ENCODE data around the gene DCLK2. TPM values are rescaled to one million over a fixed set of nuclear protein-coding genes. Genes with fewer than 3 reads are reported as not detected.

The DCLK2 gene
- total RNA-seq, 2 experiments from 2014 or later, result not detected

GRCh38 chr4:150242820-150243458 lies 164.7 kb downstream of the DCLK2 start:
- H3K4me1 Mint-ChIP-seq, result peaks cover 2% of the 10 kb centered on the region
- H3K27me3 Mint-ChIP-seq, result peaks cover 7% of the 10 kb centered on the region
- no peak overlapping the region for H3K27ac Mint-ChIP-seq
- DNase-seq (no peak), ATAC-seq (ENCODE audit: low read depth) (no peak)
- H3K9me3 Mint-ChIP-seq, result no peaks in the 10 kb centered on the region
- POLR2A ChIA-PET, result no interaction called here
- H3K36me3 Mint-ChIP-seq, result no peaks in the 10 kb centered on the region
- no peak overlapping the region for H3K4me3 Mint-ChIP-seq

DNA sequence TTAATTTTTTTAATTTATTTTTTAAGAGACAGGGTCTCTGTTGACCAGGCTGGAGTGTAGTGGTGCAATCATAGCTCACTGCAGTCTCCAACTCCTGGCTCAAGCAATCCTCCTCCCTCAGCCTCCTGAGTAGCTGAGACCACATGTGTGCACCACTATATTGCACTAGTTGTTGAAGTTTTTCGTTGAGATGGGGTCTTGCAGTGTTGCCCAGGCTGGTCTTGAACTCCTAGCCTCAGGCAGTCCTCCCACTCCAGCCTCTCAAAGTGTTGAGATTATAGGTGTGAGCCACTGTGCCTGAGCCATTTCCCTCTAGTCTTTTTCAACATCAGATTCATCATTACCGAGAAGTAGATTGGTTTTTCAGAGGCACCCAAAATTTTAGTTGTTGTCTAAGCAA lies 165.7 kb downstream of the DCLK2 start:
- no peak for DNase-seq
- Mint-ChIP-seq H3K4me3 (no peak overlapping the region), H3K27ac (no peak overlapping the region), H3K4me1 (peaks cover 2% of the 10 kb centered on the region), H3K36me3 (no peaks in the 10 kb centered on the region), H3K27me3 (peaks cover 7% of the 10 kb centered on the region), H3K9me3 (no peaks in the 10 kb centered on the region)
- no peak for ATAC-seq (ENCODE audit: low read depth)
- POLR2A ChIA-PET, result no interaction called here

- no peaks in the 10 kb centered on the region for H3K36me3 Mint-ChIP-seq
- H3K4me1 Mint-ChIP-seq, result peaks cover 2% of the 10 kb centered on the region
- H3K4me3 Mint-ChIP-seq, result no peak overlapping the region
- POLR2A ChIA-PET, result no interaction called here
- peaks cover 7% of the 10 kb centered on the region for H3K27me3 Mint-ChIP-seq
- no peaks in the 10 kb centered on the region for H3K9me3 Mint-ChIP-seq
- ATAC-seq (ENCODE audit: low read depth) (no peak), DNase-seq (no peak)
- H3K27ac Mint-ChIP-seq, result no peak overlapping the region
Measured at GRCh38 chr4:150244600-150244999, 166.4 kb downstream of the DCLK2 start.

DNA sequence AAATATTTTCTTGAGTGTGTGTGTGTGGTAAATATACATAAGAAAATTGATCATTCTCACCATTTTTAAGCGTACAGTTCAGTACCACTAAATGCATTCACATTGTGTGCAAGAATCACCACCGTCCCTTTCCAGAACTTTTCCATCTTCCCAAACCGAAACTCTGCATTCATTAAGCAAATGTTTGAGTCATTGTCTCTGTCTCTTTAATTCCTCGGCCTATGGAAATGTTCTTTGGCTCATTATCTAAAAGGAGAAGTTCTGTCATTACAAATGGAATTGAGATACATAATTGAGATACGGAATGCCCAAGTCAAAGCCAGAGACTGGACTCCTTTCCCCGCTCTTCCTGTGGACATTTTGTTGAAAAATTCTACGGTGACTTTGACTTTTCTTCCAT lies 168.9 kb downstream of the DCLK2 start:
- no peaks in the 10 kb centered on the region for H3K9me3 Mint-ChIP-seq
- H3K36me3 Mint-ChIP-seq, result no peaks in the 10 kb centered on the region
- H3K4me3 Mint-ChIP-seq, result no peak overlapping the region
- no peak for DNase-seq
- POLR2A ChIA-PET, result no interaction called here
- ATAC-seq (ENCODE audit: low read depth), result no peak
- peaks cover 7% of the 10 kb centered on the region for H3K27me3 Mint-ChIP-seq
- H3K27ac Mint-ChIP-seq, result no peak overlapping the region
- H3K4me1 Mint-ChIP-seq, result peaks cover 2% of the 10 kb centered on the region

- POLR2A ChIA-PET, result no interaction called here
- ATAC-seq (ENCODE audit: low read depth), result no peak
- H3K36me3 Mint-ChIP-seq, result no peaks in the 10 kb centered on the region
- H3K4me1 Mint-ChIP-seq, result no peaks in the 10 kb centered on the region
- H3K4me3 Mint-ChIP-seq, result no peak overlapping the region
- no peak for DNase-seq
- H3K27ac Mint-ChIP-seq, result no peak overlapping the region
- H3K9me3 Mint-ChIP-seq, result no peaks in the 10 kb centered on the region
- H3K27me3 Mint-ChIP-seq, result peaks cover 2% of the 10 kb centered on the region
Measured at GRCh38 chr4:150248181-150248580, 169.9 kb downstream of the DCLK2 start.

- H3K9me3 Mint-ChIP-seq, result no peaks in the 10 kb centered on the region
- H3K4me1 Mint-ChIP-seq, result no peaks in the 10 kb centered on the region
- no peak for DNase-seq
- H3K27me3 Mint-ChIP-seq, result peaks cover 2% of the 10 kb centered on the region
- H3K36me3 Mint-ChIP-seq, result no peaks in the 10 kb centered on the region
- no peak overlapping the region for H3K4me3 Mint-ChIP-seq
- H3K27ac Mint-ChIP-seq, result no peak overlapping the region
- POLR2A ChIA-PET, result no interaction called here
- ATAC-seq (ENCODE audit: low read depth), result no peak
Measured at GRCh38 chr4:150250293-150250997, 172.2 kb downstream of the DCLK2 start.

DNA sequence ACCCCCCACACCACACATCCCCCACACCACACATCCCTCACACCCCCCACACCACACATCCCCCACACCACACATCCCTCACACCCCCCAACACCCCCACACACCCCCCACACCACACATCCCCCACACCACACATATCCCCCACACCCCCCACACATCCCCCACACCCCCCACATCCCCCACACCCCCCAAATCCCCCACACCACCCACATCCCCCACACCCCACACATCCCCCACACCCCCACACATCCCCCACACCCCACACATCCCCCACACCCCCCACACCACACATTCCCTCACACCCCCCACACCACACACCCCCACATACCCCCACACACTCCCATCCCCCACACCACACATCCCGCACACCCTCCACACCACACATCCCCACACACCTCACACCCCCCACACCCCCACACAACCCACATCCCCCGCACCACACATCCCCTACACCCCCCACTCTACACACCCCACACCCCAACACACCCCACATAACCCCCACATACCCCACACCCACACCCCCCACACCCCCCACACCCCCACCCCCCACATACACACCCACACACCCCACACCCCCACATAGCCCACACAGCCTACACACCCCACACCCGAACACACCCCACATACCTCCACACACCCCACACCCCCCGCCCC lies 172.9 kb downstream of the DCLK2 start:
- no peaks in the 10 kb centered on the region for H3K4me1 Mint-ChIP-seq
- no peak overlapping the region for H3K4me3 Mint-ChIP-seq
- H3K27me3 Mint-ChIP-seq, result no peaks in the 10 kb centered on the region
- no peaks in the 10 kb centered on the region for H3K9me3 Mint-ChIP-seq
- POLR2A ChIA-PET, result no interaction called here
- no peak overlapping the region for H3K27ac Mint-ChIP-seq
- DNase-seq (no peak), ATAC-seq (ENCODE audit: low read depth) (no peak)
- H3K36me3 Mint-ChIP-seq, result no peaks in the 10 kb centered on the region

GRCh38 chr4:150251752-150252190 lies 173.5 kb downstream of the DCLK2 start:
- no peaks in the 10 kb centered on the region for H3K9me3 Mint-ChIP-seq
- no peak for ATAC-seq (ENCODE audit: low read depth)
- H3K4me1 Mint-ChIP-seq, result no peaks in the 10 kb centered on the region
- DNase-seq, result no peak
- no peak overlapping the region for H3K27ac Mint-ChIP-seq
- no peaks in the 10 kb centered on the region for H3K36me3 Mint-ChIP-seq
- POLR2A ChIA-PET, result no interaction called here
- no peaks in the 10 kb centered on the region for H3K27me3 Mint-ChIP-seq
- no peak overlapping the region for H3K4me3 Mint-ChIP-seq

GRCh38 chr4:150252306-150252705 lies 174.1 kb downstream of the DCLK2 start:
- no peak for ATAC-seq (ENCODE audit: low read depth)
- no peaks in the 10 kb centered on the region for H3K36me3 Mint-ChIP-seq

DNA sequence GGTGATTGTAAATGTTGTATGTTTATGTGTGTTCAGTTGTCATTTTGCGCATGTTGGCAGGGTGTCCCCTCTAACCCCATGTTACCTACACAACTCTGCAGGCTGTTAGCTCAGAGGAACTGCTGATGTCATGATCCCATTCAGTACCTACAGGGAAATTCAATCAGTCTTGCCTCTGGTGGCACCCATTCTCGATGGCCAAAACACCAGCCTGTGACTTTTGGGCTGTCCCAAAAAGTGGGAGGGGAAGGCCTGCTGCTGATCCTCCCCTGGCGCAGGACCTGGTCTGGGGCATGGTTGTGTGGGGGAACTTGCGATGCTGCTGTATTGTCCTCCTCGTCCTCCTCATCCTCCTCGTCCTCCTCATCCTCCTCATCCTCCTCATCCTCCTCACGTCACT lies 174.5 kb downstream of the DCLK2 start:
- Mint-ChIP-seq H3K4me1 (no peaks in the 10 kb centered on the region), H3K27me3 (no peaks in the 10 kb centered on the region), H3K9me3 (no peaks in the 10 kb centered on the region), H3K27ac (no peak overlapping the region), H3K36me3 (no peaks in the 10 kb centered on the region), H3K4me3 (no peak overlapping the region)
- POLR2A ChIA-PET, result no interaction called here
- DNase-seq (no peak), ATAC-seq (ENCODE audit: low read depth) (no peak)

More at GRCh38 chr4:150252306-150252705, 174.1 kb downstream of the DCLK2 start:
- Mint-ChIP-seq H3K4me1 (no peaks in the 10 kb centered on the region), H3K4me3 (no peak overlapping the region), H3K27me3 (no peaks in the 10 kb centered on the region), H3K27ac (no peak overlapping the region), H3K9me3 (no peaks in the 10 kb centered on the region)
- DNase-seq, result no peak
- POLR2A ChIA-PET, result no interaction called here

GRCh38 chr4:150253416-150253815 lies 175.2 kb downstream of the DCLK2 start:
- POLR2A ChIA-PET, result no interaction called here
- H3K4me3 Mint-ChIP-seq, result no peak overlapping the region
- ATAC-seq (ENCODE audit: low read depth) (no peak), DNase-seq (no peak)
- no peaks in the 10 kb centered on the region for H3K4me1 Mint-ChIP-seq
- H3K27ac Mint-ChIP-seq, result no peak overlapping the region
- H3K27me3 Mint-ChIP-seq, result no peaks in the 10 kb centered on the region
- no peaks in the 10 kb centered on the region for H3K36me3 Mint-ChIP-seq
- H3K9me3 Mint-ChIP-seq, result no peaks in the 10 kb centered on the region

GRCh38 chr4:150253965-150254630 lies 175.9 kb downstream of the DCLK2 start:
- no peak overlapping the region for H3K27ac Mint-ChIP-seq
- no peak for DNase-seq
- no peaks in the 10 kb centered on the region for H3K27me3 Mint-ChIP-seq
- ATAC-seq (ENCODE audit: low read depth), result no peak
- H3K4me1 Mint-ChIP-seq, result no peaks in the 10 kb centered on the region
- H3K9me3 Mint-ChIP-seq, result no peaks in the 10 kb centered on the region
- H3K36me3 Mint-ChIP-seq, result no peaks in the 10 kb centered on the region
- H3K4me3 Mint-ChIP-seq, result no peak overlapping the region
- POLR2A ChIA-PET, result no interaction called here

- Mint-ChIP-seq H3K27me3 (no peaks in the 10 kb centered on the region), H3K4me3 (no peak overlapping the region), H3K36me3 (no peaks in the 10 kb centered on the region), H3K27ac (no peak overlapping the region), H3K4me1 (no peaks in the 10 kb centered on the region), H3K9me3 (no peaks in the 10 kb centered on the region)
- no peak for ATAC-seq (ENCODE audit: low read depth)
- POLR2A ChIA-PET, result no interaction called here
- DNase-seq, result no peak
Measured at GRCh38 chr4:150255610-150256224, 177.5 kb downstream of the DCLK2 start.

Data from activated naive CD8-positive, alpha-beta T cell treated with anti-CD3 and anti-CD28 coated beads, Interleukin-2, amount 10 ng/mL, durations not matched to agents 7 days and 5 days (primary cell).